Neural crest cell (in vitro differentiated cells): ENCODE measurements around the gene PPP3CB. TPM values are rescaled to one million over a fixed set of nuclear protein-coding genes. Genes with fewer than 3 reads are reported as not detected.

Experiments used
- DNase-seq: peaks from one replicate; pipeline ENCODE4 v3.0.0; 2021; ENCODE audit warnings: low read depth, mixed read lengths, low spot score
- H3K27ac Mint-ChIP-seq: one replicate; pipeline ENCODE4 v1.8.0; 2021; ENCODE audit warnings: mild to moderate bottlenecking, mixed read lengths; ENCODE audit not compliant: unreplicated experiment
- H3K27me3 Mint-ChIP-seq: 2 replicates; pipeline ENCODE4 v1.8.0; 2021; ENCODE audit warnings: low read depth, mild to moderate bottlenecking, mixed read lengths
- H3K36me3 Mint-ChIP-seq: 2 replicates; pipeline ENCODE4 v1.8.0; 2021; ENCODE audit warnings: low read depth, mild to moderate bottlenecking, mixed read lengths
- H3K4me1 Mint-ChIP-seq: 2 replicates; pipeline ENCODE4 v1.8.0; 2021; ENCODE audit warnings: mixed read lengths
- H3K4me3 Mint-ChIP-seq: one replicate; pipeline ENCODE4 v1.8.0; 2021; ENCODE audit warnings: mild to moderate bottlenecking, mixed read lengths
- H3K9me3 Mint-ChIP-seq: 2 replicates; pipeline ENCODE4 v1.8.0; 2021; ENCODE audit warnings: mixed read lengths
- CTCF ChIP-seq: fragments of 200-600 bp; sonication (generic); conservative IDR thresholded peaks from 2 replicates; pipeline ENCODE4 v1.5.0; 2021; ENCODE audit warnings: antibody characterized with exemption, mild to moderate bottlenecking
- total RNA-seq: library from RNA; stranded (reverse); gene quantifications from 2 replicates; pipeline ENCODE4 v1.2.1, GENCODE V29; 2021

Gene PPP3CB
- total RNA-seq, 1 donor from 2014 or later: 45.6 TPM

- H3K36me3 Mint-ChIP-seq: peaks cover under 1% of the 10 kb centered on the region
- TF ChIP-seq CTCF: no peak
- H3K9me3 Mint-ChIP-seq: no peaks in the 10 kb centered on the region
- H3K27me3 Mint-ChIP-seq: no peaks in the 10 kb centered on the region
- no peak for DNase-seq
- H3K27ac Mint-ChIP-seq: peak overlapping the region; percentile 40
- no peaks in the 10 kb centered on the region for H3K4me1 Mint-ChIP-seq
- H3K4me3 Mint-ChIP-seq: no peak overlapping the region
These were observed 62.9 kb downstream of the PPP3CB start for GRCh38 chr10:73432646-73433537.

GRCh38 chr10:73426318-73426717, 69.5 kb downstream of the PPP3CB start:
- Mint-ChIP-seq H3K27me3 (no peaks in the 10 kb centered on the region), H3K27ac (no peak overlapping the region), H3K36me3 (peaks cover 17% of the 10 kb centered on the region), H3K9me3 (no peaks in the 10 kb centered on the region), H3K4me3 (no peak overlapping the region), H3K4me1 (no peaks in the 10 kb centered on the region)
- DNase-seq: no peak
- no peak for TF ChIP-seq CTCF

DNA sequence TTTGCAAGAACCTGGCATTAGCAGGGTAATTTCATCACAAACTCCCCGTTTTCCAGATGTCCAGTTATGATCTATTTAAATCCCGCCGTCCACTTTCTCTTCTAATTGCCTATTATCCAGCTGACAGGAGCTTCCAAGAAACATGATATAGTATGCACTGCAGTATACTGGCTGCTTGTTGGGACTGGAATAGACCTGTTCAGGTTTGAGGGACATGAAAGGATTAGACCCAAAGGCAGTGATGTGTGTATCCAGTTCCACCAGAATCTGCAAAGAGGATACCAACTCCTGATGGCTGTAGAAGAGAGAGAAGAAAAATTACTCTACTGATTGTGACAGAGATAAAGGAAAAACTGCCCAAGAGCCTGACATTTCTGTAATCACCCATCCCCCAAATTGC, 71.3 kb downstream of the PPP3CB start:
- no peak overlapping the region for H3K27ac Mint-ChIP-seq
- no peak overlapping the region for H3K4me3 Mint-ChIP-seq
- no peak for DNase-seq
- H3K9me3 Mint-ChIP-seq: no peaks in the 10 kb centered on the region
- peaks cover 17% of the 10 kb centered on the region for H3K36me3 Mint-ChIP-seq
- no peaks in the 10 kb centered on the region for H3K4me1 Mint-ChIP-seq
- H3K27me3 Mint-ChIP-seq: no peaks in the 10 kb centered on the region
- TF ChIP-seq CTCF: no peak

GRCh38 chr10:73423309-73423708, 72.5 kb downstream of the PPP3CB start:
- Mint-ChIP-seq H3K36me3 (peaks cover 20% of the 10 kb centered on the region), H3K9me3 (no peaks in the 10 kb centered on the region), H3K27ac (no peak overlapping the region), H3K4me3 (no peak overlapping the region), H3K4me1 (no peaks in the 10 kb centered on the region), H3K27me3 (no peaks in the 10 kb centered on the region)
- TF ChIP-seq CTCF: no peak
- no peak for DNase-seq

DNA sequence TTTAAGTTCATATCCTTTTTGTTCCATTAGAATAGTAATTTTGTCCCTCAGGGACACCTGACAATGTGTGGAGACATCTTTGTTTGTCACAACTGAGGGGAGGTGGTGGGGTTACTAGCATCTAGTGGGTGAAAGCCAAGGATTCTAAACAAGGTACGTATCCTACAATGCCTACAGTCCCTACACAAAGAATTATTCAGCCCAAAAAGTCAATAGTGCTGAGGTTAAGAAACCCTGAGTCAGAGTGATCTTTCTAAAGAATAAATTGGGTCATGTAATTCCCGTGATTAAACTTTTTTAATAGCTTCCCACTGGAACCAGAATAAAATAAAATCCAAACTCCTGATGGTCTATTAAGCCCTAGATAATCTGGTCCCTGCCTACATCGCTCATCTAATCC, 79.3 kb downstream of the PPP3CB start:
- Mint-ChIP-seq H3K27ac (no peak overlapping the region), H3K9me3 (no peaks in the 10 kb centered on the region), H3K4me3 (no peak overlapping the region), H3K27me3 (peaks cover 12% of the 10 kb centered on the region), H3K4me1 (peaks cover 17% of the 10 kb centered on the region), H3K36me3 (peaks cover 3% of the 10 kb centered on the region)
- no peak for DNase-seq
- TF ChIP-seq CTCF: no peak
